Motor neuron (in vitro differentiated cells): ENCODE data around the gene MGAT3. TPM values are rescaled to one million over a fixed set of nuclear protein-coding genes. Genes with fewer than 3 reads are reported as not detected.

Experiments
- ATAC-seq, 8 experiments: fragments of 200-7000 bp; cut with Tn5 transposase; replicated peaks in 6 of 8; 2 replicates each; pipeline ENCODE4 v1.8.0; 2021; ENCODE audit warnings: mild to moderate bottlenecking in 8 of 8, moderate library complexity in 8 of 8
- H3K27ac ChIP-seq, 2 donors: fragments of 250-450 bp; sonication (Bioruptor Pico); 2 replicates each; pipeline ENCODE4 v1.9.0; 2021; ENCODE audit warnings: antibody characterized with exemption in 2 of 2, mild to moderate bottlenecking in 2 of 2, moderate library complexity in 1 of 2
- H3K4me1 ChIP-seq, 2 donors: fragments of 250-450 bp; sonication (Bioruptor Pico); replicated peaks in 1 of 2; 2 replicates each; pipeline ENCODE4 v1.6.1; 2021; ENCODE audit warnings: antibody characterized with exemption in 2 of 2, mild to moderate bottlenecking in 2 of 2, moderate library complexity in 1 of 2
- H3K4me3 ChIP-seq, 5 donors: fragments of 250-450 bp; sonication (Bioruptor Pico); 2 replicates each; pipeline ENCODE4 v1.9.0; 2021; ENCODE audit warnings: antibody characterized with exemption in 5 of 5, mild to moderate bottlenecking in 5 of 5, moderate library complexity in 4 of 5
- WGBS, 10 experiments: fragments of 450-650 bp; shearing (Covaris generic); methylation state at CpG; one replicate each; pipeline ENCODE4 v1.0.0; 2022; 5-methylcytosine and 5-hydroxymethylcytosine counted together
- in situ Hi-C, 9 experiments: fragments of 400-800 bp; cut with MboI; loops; one replicate each; pipeline ENCODE4 v1.15.0; 2021; ENCODE audit warnings: low sequenced_read_pairs in 9 of 9, low pct_unique_long_range_greater_than_20kb in 2 of 9; ENCODE audit not compliant: unreplicated experiment in 9 of 9
- total RNA-seq, 8 experiments: library from RNA; unstranded; fragments of 300-600 nt; gene quantifications; 2 replicates each; pipeline versions ENCODE4 v1.2.3 to v1.2.4, GENCODE V29; 2022

The MGAT3 gene
- total RNA-seq, 8 experiments from 2014 or later = 17.5 to 28.6 (median 20.4) TPM

DNA sequence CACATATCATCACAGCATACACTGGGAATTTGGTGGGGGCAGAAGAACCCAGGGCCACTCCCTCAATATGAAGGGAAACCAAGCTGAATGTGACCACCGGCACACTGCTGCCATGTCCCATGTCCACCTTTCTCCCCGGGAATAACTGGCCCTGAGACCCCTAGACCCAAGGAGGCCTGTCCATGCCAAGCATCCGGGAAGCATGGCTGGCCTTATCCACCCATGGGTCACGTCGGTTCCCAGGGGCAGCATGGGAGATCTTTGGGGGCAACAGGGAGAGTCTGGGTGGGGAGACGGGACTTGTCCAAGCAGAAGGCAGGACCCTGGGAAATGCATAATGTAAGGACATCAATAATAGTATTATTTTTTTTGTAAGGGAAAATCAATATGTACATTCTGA, 34.9 kb downstream of the MGAT3 start:
- 0 to 73% (median 69%) methylated on average over 1 to 6 of the region's 6 CpGs; no CpG with 5 or more reads in 7 of the 10 experiments for WGBS, 10 experiments
- in situ Hi-C loops = loop anchor here in 1 of 9 experiments (25.0 kb wide), 1 partner anchor 329 kb away; the partner anchor contains the start of gene CBX7
- no peak overlapping the region for H3K4me3 ChIP-seq
- H3K4me1 ChIP-seq = peaks cover 0 to 7% of the 10 kb centered on the region in 2 donors
- ATAC-seq = no peak
- H3K27ac ChIP-seq = no peak overlapping the region

DNA sequence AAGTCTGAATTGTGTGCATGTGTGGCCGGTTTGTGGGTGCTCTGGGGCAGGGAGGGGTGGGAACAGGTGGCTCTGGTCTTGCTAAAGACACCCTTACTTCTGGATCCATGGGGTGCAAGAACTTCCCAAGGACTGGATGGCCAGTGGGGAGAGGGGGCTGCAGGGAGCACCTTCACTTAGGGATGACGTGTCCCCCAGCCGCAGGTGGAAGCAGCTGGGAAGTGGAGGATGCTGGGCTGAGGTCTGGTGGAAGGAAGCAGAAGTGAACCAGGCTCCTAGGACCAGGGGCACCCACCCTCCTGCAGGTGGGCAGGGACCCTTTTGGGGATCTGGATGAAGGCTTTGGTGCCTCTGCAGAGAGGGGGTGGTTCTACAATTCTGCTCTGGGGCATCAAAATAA, 35.4 kb downstream of the MGAT3 start:
- Histone ChIP-seq H3K4me3 (no peak overlapping the region), H3K27ac (no peak overlapping the region), H3K4me1 (peaks cover 0 to 8% of the 10 kb centered on the region in 2 donors)
- in situ Hi-C loops = loop anchor here in 1 of 9 experiments (25.0 kb wide), 1 partner anchor 330 kb away; the partner anchor contains the start of gene CBX7
- ATAC-seq = no peak
- WGBS, 10 experiments = 82 to 100% (median 83%) methylated on average over 1 to 3 of the region's 3 CpGs; no CpG with 5 or more reads in 7 of the 10 experiments

DNA sequence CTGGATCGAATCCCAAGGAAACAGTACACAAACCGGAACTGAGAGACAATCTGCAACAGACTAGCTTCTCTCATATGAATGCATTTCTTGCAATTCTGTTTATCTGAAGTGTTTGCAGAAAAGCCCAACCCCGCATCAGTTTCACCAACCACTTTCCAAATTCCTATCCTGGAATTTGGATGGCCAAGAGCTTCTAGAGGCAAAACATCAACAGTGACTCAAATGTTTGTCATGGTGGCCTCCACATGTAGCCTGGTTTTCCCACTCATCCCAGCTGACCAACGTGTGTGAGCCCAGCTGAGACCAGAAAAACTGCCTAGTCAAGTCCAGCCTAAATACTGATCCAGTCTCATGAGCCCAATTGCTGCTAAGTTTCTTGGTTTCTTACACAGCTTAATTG, 36.9 kb downstream of the MGAT3 start:
- no peak overlapping the region for H3K27ac ChIP-seq
- 0 to 83% (median 67%) methylated on average over 1 to 3 of the region's 4 CpGs; no CpG with 5 or more reads in 1 of the 10 experiments for WGBS, 10 experiments
- ATAC-seq = no peak
- in situ Hi-C loops = loop anchor here in 1 of 9 experiments (25.0 kb wide), 1 partner anchor 331 kb away; the partner anchor contains the start of gene CBX7
- H3K4me1 ChIP-seq = peaks cover 0 to 13% of the 10 kb centered on the region in 2 donors
- no peak overlapping the region for H3K4me3 ChIP-seq

DNA sequence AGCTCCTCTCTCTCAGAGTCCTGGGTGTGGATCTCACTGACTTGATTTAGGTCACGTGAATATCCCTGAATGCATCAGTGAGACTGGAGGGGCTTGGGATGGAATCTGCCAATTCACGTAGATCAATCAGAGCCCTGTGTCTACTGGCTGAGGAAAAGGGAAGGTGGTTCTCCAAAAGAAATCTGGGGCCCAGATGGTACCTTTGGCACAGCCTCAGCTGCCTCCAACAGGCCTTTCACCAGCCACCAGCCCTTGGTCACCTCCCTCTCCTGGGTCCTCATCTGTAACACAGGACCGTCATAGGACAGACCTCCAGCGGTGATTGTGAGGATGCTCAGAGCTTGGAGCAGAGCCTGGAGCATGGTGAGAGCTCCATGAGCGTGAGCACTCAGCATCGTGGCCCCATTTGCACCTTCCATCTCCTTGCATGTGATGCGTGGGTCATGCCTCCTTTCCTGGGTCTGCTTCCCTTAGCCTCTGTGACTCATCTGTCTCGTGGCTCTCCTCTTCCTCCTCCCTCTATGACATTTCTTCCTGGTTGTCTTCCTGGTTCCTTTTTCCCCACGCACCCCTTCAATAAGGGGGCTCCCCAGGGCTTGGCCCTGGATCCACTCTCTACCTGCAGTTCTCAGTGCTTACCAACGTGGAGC, 37.8 kb downstream of the MGAT3 start:
- no peak for ATAC-seq
- Histone ChIP-seq H3K27ac (no peak overlapping the region), H3K4me1 (peaks cover 0 to 15% of the 10 kb centered on the region in 2 donors), H3K4me3 (no peak overlapping the region)
- 38 to 100% (median 77%) methylated on average over 1 to 7 of the region's 10 CpGs; no CpG with 5 or more reads in 2 of the 10 experiments for WGBS, 10 experiments
- in situ Hi-C loops = loop anchor here in 1 of 9 experiments (25.0 kb wide), 1 partner anchor 332 kb away; the partner anchor contains the start of gene CBX7

DNA sequence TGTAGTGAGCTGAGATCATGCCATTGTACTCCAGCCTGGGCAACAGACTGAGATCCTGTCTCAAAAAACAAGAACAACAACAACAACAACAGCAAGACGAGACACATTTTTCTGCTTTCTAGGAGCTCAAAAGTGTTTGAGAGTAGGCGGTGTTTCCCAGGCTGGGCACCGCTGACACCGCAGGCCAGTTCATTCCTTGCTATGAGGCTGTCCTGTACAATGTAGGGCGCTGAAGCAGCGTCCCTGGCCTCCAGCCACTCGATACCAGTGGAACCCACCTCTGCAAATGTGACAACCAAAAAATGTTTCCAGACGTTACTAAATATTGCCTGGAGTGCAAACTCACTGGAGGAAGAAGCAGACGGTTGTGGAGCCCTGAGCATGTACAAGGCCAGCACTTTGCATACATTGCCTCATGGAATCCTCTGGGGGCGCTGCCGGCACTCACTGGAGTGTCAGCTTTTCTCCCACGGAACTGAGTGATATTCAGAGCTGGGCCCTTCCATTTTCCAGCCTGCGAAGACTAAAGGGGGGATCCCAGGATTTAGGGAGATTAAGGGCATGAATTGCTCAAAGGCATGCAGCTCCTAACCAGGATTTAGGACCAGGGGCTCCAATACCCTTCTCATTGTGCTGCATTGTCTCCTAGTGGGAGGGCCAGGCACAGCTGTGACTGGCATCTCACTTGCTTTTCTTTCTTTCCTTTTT, 39.5 kb downstream of the MGAT3 start:
- Histone ChIP-seq H3K27ac (peak overlapping the region in 1 of 2 donors; percentile 54), H3K4me1 (peaks cover under 1 to 13% of the 10 kb centered on the region in 2 donors), H3K4me3 (no peak overlapping the region)
- peak; percentile 75 to 94 (median 86) for ATAC-seq
- 0 to 44% (median 27%) methylated on average over 2 to 7 of the region's 13 CpGs; no CpG with 5 or more reads in 6 of the 10 experiments for WGBS, 10 experiments
- in situ Hi-C loops = loop anchor here in 1 of 9 experiments (25.0 kb wide), 1 partner anchor 334 kb away; the partner anchor contains the start of gene CBX7

DNA sequence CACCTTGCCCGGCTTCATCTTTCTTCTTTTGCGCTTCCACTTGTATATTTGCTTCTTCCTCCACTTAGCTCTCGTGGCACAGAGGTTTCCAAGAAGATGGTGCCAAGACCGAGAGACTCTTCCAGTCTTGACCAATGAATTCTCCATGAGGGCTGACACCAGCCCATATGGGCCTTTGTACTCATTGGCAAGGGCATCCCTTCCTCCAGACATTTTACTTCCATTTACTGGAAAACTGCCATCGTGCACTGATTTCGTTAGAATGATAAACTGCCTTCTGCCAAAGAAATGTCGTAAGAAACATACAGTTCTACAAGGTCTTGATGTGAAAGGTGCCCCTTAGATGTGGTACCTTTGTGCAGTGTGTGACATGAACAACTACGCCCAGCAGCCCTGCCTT, 40.6 kb downstream of the MGAT3 start:
- H3K27ac ChIP-seq = no peak overlapping the region
- 79 to 100% (median 95%) methylated on average over 1 to 8 of the region's 8 CpGs; no CpG with 5 or more reads in 2 of the 10 experiments for WGBS, 10 experiments
- in situ Hi-C loops = loop anchor here in 1 of 9 experiments (25.0 kb wide), 1 partner anchor 335 kb away; the partner anchor contains the start of gene CBX7
- no peak overlapping the region for H3K4me3 ChIP-seq
- H3K4me1 ChIP-seq = peaks cover 6 to 17% of the 10 kb centered on the region in 2 donors
- ATAC-seq = no peak

DNA sequence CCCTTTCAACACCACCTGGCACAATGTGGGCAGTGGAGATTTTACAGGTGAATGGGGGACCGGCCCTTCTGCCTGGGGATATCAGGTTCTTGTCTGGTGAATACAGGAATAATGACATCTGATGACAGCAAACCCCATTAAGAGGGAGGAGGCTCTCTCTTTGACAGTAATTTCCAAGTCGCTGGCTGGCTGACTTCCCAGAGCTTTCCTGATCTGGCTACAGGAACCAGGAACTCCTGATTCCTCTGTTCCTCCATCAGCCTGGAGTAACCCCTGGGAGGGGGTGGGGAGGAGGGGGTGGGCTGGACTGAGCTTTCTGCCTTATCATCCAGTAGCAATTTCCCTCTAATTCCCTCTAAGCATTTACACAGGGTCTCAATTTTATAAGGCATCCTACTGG, 41.6 kb downstream of the MGAT3 start:
- Histone ChIP-seq H3K4me1 (peaks cover 11 to 20% of the 10 kb centered on the region in 2 donors), H3K27ac (no peak overlapping the region), H3K4me3 (no peak overlapping the region)
- ATAC-seq = peak in 1 of 8 experiments; percentile 2
- 0 to 63% (median 43%) methylated on average over 1 to 2 of the region's 2 CpGs; no CpG with 5 or more reads in 5 of the 10 experiments for WGBS, 10 experiments
- in situ Hi-C loops = loop anchor here in 1 of 9 experiments (25.0 kb wide), 1 partner anchor 336 kb away; the partner anchor contains the start of gene CBX7

DNA sequence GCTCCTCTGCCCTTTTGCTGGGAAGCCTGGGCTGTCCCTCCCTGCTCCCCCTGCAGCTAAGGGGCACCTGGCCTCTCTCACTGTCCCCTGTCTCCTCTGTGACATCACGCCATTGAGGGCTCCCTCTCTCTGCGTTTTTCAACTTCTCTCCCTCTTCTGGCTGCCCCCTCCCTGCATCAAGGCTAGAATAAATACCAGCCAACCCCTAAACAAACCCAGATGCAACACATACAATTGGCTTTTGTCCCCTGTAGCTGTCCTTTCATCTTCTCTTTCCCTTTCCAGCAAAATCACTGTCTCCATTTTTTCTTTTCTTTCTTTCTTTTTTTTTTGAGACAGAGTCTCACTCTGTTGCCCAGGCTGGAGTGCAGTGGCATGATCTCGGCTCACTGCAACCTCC, 42.0 kb downstream of the MGAT3 start:
- WGBS, 10 experiments = 0 to 42% (median 8%) methylated on average over 1 to 3 of the region's 3 CpGs; no CpG with 5 or more reads in 3 of the 10 experiments
- H3K4me1 ChIP-seq = peaks cover 15 to 24% of the 10 kb centered on the region in 2 donors
- in situ Hi-C loops = loop anchor here in 1 of 9 experiments (25.0 kb wide), 1 partner anchor 337 kb away; the partner anchor contains the start of gene CBX7
- no peak overlapping the region for H3K4me3 ChIP-seq
- ATAC-seq = peak in 1 of 8 experiments; percentile 2
- no peak overlapping the region for H3K27ac ChIP-seq

DNA sequence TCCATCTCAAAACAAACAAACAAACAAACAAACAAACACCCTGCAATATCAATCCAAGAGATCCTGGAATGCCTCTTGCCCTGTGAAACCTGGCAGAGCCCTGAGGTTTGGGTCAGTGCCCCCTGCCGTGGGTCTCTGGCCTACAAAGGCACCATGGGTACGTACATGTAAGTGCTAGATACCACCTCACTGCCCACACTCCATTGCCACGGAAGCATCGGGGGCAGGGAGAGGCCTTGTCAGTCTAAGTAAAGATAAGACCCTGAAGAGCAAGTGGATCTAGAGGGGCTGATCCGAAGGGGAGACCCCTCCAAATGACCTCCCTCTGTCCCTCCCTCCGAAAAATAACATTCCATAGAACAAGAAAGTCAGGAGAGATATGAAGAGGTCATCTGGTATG, 43.3 kb downstream of the MGAT3 start:
- ATAC-seq = no peak
- in situ Hi-C loops = loop anchor here in 7 of 9 experiments (25.0 kb wide), 4 partner anchors 88 to 338 kb away; partner anchors contain the start of genes CBX7 (in 6 of the 7), SYNGR1 (in 2 of the 7) and TAB1 (in 1 of the 7)
- H3K4me1 ChIP-seq = peaks cover 15 to 24% of the 10 kb centered on the region in 2 donors
- H3K4me3 ChIP-seq = no peak overlapping the region
- WGBS, 10 experiments = 50 to 100% (median 86%) methylated on average over 1 to 5 of the region's 6 CpGs; no CpG with 5 or more reads in 2 of the 10 experiments
- H3K27ac ChIP-seq = no peak overlapping the region

DNA sequence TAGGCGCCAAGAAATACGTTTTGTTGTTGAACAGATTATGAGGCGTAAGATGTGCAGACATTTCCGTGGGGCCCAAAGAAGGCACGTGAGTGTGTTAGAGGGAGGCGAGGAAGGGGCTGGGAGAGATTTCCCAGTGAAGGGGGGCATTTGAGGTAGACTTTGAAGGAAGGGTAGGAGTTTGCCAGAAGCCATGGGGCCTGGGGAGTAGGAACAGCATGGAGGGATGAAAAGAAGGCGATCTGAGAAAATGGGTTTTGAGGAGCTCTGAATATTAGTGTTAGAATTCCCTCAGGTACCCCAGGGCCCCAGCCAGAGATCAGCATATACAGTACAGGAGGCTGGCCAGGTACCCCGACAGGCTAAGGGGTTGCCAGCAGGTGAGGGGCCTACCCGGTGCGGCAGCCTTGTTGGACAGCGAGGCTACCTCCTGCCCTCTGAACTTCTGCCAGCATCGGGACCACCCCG, 44.9 kb downstream of the MGAT3 start:
- H3K27ac ChIP-seq = peak overlapping the region; percentile 24 to 61

DNA sequence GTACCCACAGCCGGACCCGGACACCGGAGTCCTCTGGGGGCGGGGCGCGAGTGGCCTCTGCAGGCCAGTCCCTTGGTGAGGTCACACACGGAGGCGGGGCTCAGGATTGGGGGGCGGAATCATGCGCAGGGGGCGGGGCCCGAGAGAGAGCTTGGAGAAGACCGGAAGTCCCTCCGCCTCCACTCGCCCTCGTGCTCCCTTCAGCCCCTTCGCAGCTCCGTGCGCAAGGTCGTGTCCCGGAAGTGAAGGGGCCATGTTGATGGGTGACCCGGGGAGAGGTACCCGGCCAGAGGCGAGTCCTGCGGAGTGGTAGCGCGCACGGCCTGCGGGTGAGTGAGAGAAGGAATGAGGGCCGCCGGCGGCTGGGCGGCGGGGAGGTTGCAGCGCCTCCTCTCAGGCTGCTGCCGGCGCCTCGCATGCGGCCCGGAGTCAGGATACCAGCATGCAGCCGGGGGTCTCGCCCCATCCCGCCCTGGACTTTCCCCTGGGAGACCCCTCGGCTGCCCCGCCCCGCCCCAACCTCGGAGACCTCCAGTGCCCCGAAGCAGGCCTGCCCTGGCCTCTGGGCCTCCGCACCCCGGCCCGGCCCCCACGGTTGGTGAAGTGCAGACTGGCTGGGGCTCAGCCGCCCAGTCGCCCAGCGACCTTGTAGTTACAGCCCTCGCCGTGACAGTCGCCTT, 45.4 kb downstream of the MGAT3 start, which contains the start of gene MIEF1:
TSS of gene MIEF1 (plus strand) at position 182 of the 680 bp plus-strand sequence. CDS start 9,005 bp downstream, outside the sequence.
- H3K27ac ChIP-seq = peak within 1 kb of the TSS; percentile 77 to 91
- in situ Hi-C loops = loop anchor here in 7 of 9 experiments (25.0 kb wide), 4 partner anchors 90 to 340 kb away; partner anchors contain the start of genes CBX7 (in 6 of the 7), SYNGR1 (in 2 of the 7) and TAB1 (in 1 of the 7)
- 0 to 2% methylated on average over 4 to 11 of the region's 58 CpGs; no CpG with 5 or more reads in 8 of the 10 experiments for WGBS, 10 experiments
- H3K4me3 ChIP-seq = peak within 1 kb of the TSS; percentile 70 to 85 (median 78)
- peak; percentile 90 to 98 (median 97) for ATAC-seq
- peaks cover 15 to 22% of the 10 kb centered on the region in 2 donors for H3K4me1 ChIP-seq

More for the DNA sequence above, 44.9 kb downstream of the MGAT3 start:
- in situ Hi-C loops = loop anchor here in 7 of 9 experiments (25.0 kb wide), 4 partner anchors 89 to 339 kb away; partner anchors contain the start of genes CBX7 (in 6 of the 7), SYNGR1 (in 2 of the 7) and TAB1 (in 1 of the 7)
- Histone ChIP-seq H3K4me1 (peaks cover 15 to 22% of the 10 kb centered on the region in 2 donors), H3K4me3 (peak overlapping the region; percentile 70 to 85 (median 78))
- WGBS, 10 experiments = 0 to 96% (median 49%) methylated on average over 1 to 6 of the region's 13 CpGs; no CpG with 5 or more reads in 2 of the 10 experiments
- ATAC-seq = no peak
